Measurements from ENCODE around the gene SETD3.

DNA sequence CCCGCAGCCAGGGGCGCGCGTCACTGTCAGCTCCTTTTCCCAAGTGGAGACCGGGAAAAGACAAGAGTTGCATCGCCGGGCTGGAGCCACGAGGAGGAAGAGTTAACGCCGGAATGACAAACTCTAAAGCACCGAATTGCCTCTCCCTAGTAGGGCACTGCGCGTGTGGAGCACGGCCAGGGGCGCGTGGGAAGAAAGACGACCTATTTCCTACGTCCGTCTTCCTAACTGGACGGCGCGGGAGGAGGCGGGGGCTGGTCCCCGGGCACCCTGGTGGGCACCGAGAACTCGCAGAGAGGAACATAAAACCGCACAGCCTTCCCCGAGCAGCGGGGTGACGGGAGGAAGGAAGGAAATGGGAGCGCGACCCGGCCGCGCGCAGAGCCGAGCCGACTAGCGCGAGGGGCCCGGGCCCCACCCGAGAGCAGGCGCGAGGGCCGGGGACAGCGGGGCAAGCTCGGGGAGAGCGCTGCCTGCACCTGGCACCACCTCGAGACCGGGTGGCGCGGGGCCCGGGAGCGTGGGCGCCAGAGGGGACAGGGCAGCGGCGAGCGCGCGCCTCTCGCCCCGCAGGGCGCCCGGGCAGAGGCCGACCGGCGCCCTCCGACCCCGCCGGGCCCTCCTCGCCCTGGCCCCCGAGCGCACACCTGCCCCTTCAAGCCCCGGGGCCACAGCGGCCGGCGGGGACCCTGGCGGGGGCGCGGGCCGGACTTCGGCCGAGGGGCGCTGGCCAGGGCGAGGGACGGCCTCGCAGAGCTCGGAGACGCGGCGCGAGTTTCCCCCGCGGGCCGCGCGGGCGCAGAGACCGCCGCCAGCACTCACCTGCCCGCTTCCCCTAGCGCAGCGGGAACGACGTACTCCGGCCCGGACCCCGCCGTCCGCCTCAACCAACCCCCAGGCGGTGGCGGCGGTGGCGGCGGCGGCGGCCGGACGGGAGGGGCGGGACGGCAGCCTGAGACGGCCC lies at the start of gene SETD3:
- TF ChIP-seq, protein P1, sequence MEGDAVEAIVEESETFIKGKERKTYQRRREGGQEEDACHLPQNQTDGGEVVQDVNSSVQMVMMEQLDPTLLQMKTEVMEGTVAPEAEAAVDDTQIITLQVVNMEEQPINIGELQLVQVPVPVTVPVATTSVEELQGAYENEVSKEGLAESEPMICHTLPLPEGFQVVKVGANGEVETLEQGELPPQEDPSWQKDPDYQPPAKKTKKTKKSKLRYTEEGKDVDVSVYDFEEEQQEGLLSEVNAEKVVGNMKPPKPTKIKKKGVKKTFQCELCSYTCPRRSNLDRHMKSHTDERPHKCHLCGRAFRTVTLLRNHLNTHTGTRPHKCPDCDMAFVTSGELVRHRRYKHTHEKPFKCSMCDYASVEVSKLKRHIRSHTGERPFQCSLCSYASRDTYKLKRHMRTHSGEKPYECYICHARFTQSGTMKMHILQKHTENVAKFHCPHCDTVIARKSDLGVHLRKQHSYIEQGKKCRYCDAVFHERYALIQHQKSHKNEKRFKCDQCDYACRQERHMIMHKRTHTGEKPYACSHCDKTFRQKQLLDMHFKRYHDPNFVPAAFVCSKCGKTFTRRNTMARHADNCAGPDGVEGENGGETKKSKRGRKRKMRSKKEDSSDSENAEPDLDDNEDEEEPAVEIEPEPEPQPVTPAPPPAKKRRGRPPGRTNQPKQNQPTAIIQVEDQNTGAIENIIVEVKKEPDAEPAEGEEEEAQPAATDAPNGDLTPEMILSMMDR (conservative IDR thresholded peaks at IDR 0.05), result no peak; the same call in 1 of the 2 replicates
- TF ChIP-seq ZFX (IDR thresholded peaks at IDR 0.05), result peak; percentile 81
